Measurements from ENCODE around the gene ALG2.

GRCh38 chr9:99189186-99189585 is 32.6 kb downstream of the ALG2 start:
- TF ChIP-seq, protein P1, sequence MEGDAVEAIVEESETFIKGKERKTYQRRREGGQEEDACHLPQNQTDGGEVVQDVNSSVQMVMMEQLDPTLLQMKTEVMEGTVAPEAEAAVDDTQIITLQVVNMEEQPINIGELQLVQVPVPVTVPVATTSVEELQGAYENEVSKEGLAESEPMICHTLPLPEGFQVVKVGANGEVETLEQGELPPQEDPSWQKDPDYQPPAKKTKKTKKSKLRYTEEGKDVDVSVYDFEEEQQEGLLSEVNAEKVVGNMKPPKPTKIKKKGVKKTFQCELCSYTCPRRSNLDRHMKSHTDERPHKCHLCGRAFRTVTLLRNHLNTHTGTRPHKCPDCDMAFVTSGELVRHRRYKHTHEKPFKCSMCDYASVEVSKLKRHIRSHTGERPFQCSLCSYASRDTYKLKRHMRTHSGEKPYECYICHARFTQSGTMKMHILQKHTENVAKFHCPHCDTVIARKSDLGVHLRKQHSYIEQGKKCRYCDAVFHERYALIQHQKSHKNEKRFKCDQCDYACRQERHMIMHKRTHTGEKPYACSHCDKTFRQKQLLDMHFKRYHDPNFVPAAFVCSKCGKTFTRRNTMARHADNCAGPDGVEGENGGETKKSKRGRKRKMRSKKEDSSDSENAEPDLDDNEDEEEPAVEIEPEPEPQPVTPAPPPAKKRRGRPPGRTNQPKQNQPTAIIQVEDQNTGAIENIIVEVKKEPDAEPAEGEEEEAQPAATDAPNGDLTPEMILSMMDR (IDR thresholded peaks at IDR 0.05), result no peak
- no peak for TF ChIP-seq EP300 (IDR thresholded peaks at IDR 0.05)

Data from gastroesophageal sphincter (tissue), 3 donors.